Lung (tissue), 12 donors: Measurements from ENCODE around the gene IL4R. TPM values are rescaled to one million over a fixed set of nuclear protein-coding genes. Genes with fewer than 3 reads are reported as not detected.
A peak's percentile ranks its signal among the peaks of the same experiment; 100 is the strongest.

ENCODE experiments used
- ATAC-seq: fragments of 200-7000 bp; cut with Tn5 transposase; one replicate; pipeline ENCODE4 v1.9.1; 2020; ENCODE audit warnings: moderate number of reproducible peaks; ENCODE audit not compliant: insufficient read depth, low FRiP score
- DNase-seq, 3 donors: peaks; one replicate each; pipeline ENCODE4 v3.0.0-alpha.2; 2013 to 2017
- H3K27ac ChIP-seq, 2 donors: one replicate each; pipeline ENCODE4 v1.5.1; 2013; ENCODE audit warnings: mild to moderate bottlenecking in 2 of 2, moderate library complexity in 2 of 2, control low read depth in 1 of 2, inconsistent platforms in 1 of 2, low read depth in 1 of 2, low read length in 1 of 2
- H3K27me3 ChIP-seq, 3 donors: one replicate each; pipeline ENCODE4 v1.5.1; 2013; ENCODE audit warnings: low read length in 2 of 3; ENCODE audit not compliant: control insufficient read depth in 3 of 3, insufficient read depth in 3 of 3
- H3K36me3 ChIP-seq, 4 donors: one replicate each; pipeline ENCODE4 v1.5.1; 2013; ENCODE audit warnings: low read length in 4 of 4, mild to moderate bottlenecking in 1 of 4, moderate library complexity in 1 of 4; ENCODE audit not compliant: control insufficient read depth in 4 of 4, insufficient read depth in 4 of 4
- H3K4me1 ChIP-seq, 5 donors: one replicate each; pipeline ENCODE4 v1.5.1; 2013; ENCODE audit warnings: low read length in 5 of 5, mild to moderate bottlenecking in 2 of 5, moderate library complexity in 1 of 5; ENCODE audit not compliant: control insufficient read depth in 5 of 5, insufficient read depth in 5 of 5
- H3K4me3 ChIP-seq: one replicate; pipeline ENCODE4 v1.5.1; 2013; ENCODE audit warnings: mild to moderate bottlenecking, control low read depth, moderate library complexity
- H3K9ac ChIP-seq, 2 donors: one replicate each; pipeline ENCODE4 v1.5.1; 2013; ENCODE audit warnings: low read length in 2 of 2, control low read depth in 1 of 2; ENCODE audit not compliant: insufficient read depth in 1 of 2
- H3K9me3 ChIP-seq, 4 donors: one replicate each; pipeline ENCODE4 v1.5.1; 2013; ENCODE audit warnings: low read length in 3 of 4, mild to moderate bottlenecking in 1 of 4, moderate library complexity in 1 of 4; ENCODE audit not compliant: control insufficient read depth in 4 of 4, insufficient read depth in 3 of 4
- WGBS, 2 donors: extraction: QIAGEN DNeasy Blood & Tissue Kit; methylation state at CpG; one replicate each; pipeline ENCODE4 v1.1.7; 2013; 5-methylcytosine and 5-hydroxymethylcytosine counted together
- polyA plus RNA-seq, 2 donors: library from polyadenylated mRNA; stranded (reverse); fragments of 200-250 nt; gene quantifications; one replicate each; pipeline ENCODE4 v1.2.1, GENCODE V29; 2013
- total RNA-seq, 2 donors: library from RNA; depleted of rRNA in 1 of 2; stranded (reverse); fragments of >200 nt in 1 of 2; gene quantifications; one replicate each; pipeline ENCODE4 v1.2.1, GENCODE V29; 2014 to 2021
- TF ChIP-seq, protein P1 (sequence below): IDR thresholded peaks from 2 replicates; pipeline ENCODE4 v1.5.1; 2012; ENCODE audit warnings: mild to moderate bottlenecking; ENCODE audit errors: control extremely low read depth, extremely low read depth
- donor health status: control.
- donor health status: control.
- donor health status: Bipolar disorder and iron deficiency.
- donor health status: healthy.
- donor health status: DM: yes; HTN: yes; CAD: no.

The IL4R gene
- total and polyA plus RNA-seq, 4 donors: 61.3 to 175 (median 114) TPM

DNA sequence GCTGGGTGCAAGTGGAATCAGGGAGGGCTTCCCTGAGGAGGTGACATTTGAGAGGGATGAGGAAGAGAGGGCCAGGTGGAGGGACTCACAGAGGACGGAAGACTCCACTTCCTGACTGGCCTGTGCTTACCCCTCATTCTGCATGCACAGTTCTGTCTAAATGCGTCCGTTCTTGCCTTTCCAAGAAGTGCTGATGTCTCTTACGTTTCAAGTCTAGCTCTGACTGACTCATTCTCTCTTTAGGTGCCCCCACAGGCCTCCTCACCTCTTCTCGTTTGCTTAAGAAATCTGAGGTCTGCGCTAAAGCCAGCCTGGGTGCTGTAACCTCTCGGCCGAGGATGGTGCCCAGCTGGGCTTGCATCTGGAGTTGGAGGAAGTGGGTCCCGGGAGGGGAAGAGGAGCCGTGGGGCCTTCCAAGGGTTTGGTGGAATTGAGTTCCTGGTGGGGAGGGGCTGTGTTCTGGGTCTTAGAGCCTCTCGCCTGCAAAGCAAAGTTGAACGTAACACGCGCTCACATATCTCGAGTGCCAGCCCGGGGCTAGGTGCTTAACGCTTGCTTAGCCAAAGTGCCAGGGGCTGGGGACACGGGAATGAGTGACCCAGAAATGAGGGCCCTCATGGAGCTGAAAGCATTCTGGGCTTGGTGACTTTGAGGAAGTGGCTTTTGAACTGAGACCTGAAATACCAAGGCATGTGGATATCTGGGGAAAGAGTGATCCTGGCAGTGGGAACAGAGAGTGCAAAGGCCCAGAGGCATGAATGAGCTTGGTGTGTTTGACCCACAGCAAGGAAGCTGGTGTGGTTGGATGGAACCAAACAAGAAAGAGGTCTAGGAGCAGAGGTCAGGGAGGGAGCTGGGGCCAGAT lies 4.8 kb downstream of the IL4R start:
- ATAC-seq: no peak
- H3K9ac ChIP-seq: no peak overlapping the region
- H3K9me3 ChIP-seq: no peaks in the 10 kb centered on the region
- no peaks in the 10 kb centered on the region for H3K27me3 ChIP-seq
- 14 to 16% methylated on average over 18 of the region's 18 CpGs for WGBS, 2 donors
- peak overlapping the region in 1 of 2 donors; percentile 78 for H3K27ac ChIP-seq
- peaks cover 2 to 33% (median 21%) of the 10 kb centered on the region in 5 donors for H3K4me1 ChIP-seq
- peaks cover 0 to 3% (median 0%) of the 10 kb centered on the region in 4 donors for H3K36me3 ChIP-seq
- TF ChIP-seq, protein P1, sequence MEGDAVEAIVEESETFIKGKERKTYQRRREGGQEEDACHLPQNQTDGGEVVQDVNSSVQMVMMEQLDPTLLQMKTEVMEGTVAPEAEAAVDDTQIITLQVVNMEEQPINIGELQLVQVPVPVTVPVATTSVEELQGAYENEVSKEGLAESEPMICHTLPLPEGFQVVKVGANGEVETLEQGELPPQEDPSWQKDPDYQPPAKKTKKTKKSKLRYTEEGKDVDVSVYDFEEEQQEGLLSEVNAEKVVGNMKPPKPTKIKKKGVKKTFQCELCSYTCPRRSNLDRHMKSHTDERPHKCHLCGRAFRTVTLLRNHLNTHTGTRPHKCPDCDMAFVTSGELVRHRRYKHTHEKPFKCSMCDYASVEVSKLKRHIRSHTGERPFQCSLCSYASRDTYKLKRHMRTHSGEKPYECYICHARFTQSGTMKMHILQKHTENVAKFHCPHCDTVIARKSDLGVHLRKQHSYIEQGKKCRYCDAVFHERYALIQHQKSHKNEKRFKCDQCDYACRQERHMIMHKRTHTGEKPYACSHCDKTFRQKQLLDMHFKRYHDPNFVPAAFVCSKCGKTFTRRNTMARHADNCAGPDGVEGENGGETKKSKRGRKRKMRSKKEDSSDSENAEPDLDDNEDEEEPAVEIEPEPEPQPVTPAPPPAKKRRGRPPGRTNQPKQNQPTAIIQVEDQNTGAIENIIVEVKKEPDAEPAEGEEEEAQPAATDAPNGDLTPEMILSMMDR: no peak
- no peak overlapping the region for H3K4me3 ChIP-seq
- DNase-seq: peak; percentile 68 to 78 (median 72)

DNA sequence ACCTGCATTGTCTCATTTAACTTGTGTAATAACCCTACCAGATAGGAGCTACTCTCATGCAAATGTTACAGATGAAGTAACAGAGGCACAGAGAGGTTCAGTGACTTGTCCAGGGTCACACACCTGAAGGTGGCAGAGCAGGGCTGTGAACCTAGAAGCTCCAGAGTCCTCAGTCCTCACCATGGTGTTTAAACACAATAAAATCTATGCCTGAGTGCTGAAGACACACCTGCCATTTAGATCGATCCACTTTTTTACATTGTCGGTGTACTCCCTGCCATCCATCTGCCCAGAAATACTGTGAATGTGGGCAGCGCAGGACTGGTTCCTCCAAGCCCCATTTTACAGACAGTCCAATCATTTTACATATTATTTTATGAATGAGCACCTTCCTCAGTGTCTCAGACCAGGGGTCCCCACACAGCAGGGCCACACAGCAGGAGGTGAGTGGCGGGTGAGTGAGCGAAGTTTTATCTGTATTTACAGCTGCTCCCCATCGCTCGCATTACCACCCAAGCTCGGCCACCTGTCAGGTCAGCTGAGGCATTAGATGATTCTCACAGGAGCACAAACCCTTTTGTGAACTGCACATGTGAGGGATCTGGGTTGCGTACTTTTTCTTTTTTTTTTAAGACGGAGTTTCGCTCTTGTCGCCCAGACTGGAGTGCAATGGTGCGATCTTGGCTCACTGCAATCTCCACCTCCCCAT lies 5.6 kb downstream of the IL4R start:
- peaks cover 0 to 5% (median 0%) of the 10 kb centered on the region in 4 donors for H3K36me3 ChIP-seq
- no peaks in the 10 kb centered on the region for H3K9me3 ChIP-seq
- TF ChIP-seq, protein P1: no peak
- DNase-seq (no peak), ATAC-seq (no peak)
- no peak overlapping the region for H3K9ac ChIP-seq
- H3K4me1 ChIP-seq: peaks cover 2 to 39% (median 21%) of the 10 kb centered on the region in 5 donors
- 92 to 97% methylated on average over 13 of the region's 13 CpGs for WGBS, 2 donors
- H3K4me3 ChIP-seq: no peak overlapping the region
- H3K27me3 ChIP-seq: no peaks in the 10 kb centered on the region
- H3K27ac ChIP-seq: peak overlapping the region in 1 of 2 donors; percentile 78

DNA sequence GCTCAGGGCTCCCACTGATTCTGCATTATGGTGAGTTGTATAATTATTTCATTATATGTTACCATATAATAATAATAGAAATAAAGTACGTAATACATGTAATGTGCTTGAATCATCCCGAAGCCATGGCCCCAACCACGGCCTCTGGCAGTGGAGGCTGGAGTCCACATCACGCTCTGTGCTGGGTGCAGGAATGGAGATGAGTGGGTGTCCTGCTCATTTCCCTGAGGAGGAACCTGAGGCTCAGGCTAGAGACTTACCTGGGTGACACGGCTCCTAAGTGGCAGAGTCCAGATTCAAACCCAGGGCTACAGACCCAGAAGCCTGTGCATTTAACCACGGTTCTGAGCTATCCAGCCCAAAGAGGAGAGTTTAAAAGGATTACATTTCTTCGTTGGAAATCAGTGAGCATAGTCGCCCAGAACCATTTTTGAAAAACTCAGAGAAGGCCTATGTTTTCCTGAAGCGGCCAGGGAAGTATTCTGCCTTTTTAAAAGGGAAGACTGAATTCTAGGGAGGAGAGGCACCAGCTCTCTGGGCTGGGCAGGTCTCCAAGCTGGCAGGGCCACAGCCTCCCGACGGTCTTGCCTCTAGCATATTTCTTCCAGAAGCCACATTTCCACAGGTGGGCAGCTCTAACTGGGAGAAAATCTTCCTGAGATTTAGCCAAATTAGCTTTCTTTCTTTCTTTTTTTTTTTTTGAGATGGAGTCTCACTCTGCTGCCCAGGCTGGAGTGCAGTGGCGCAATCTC lies 6.7 kb downstream of the IL4R start:
- Histone ChIP-seq H3K9me3 (no peaks in the 10 kb centered on the region), H3K36me3 (peaks cover 0 to 5% (median 0%) of the 10 kb centered on the region in 4 donors), H3K4me3 (no peak overlapping the region), H3K4me1 (peaks cover 2 to 42% (median 13%) of the 10 kb centered on the region in 5 donors), H3K27me3 (no peaks in the 10 kb centered on the region), H3K27ac (peak overlapping the region in 1 of 2 donors; percentile 78), H3K9ac (no peak overlapping the region)
- ATAC-seq (no peak), DNase-seq (no peak)
- WGBS, 2 donors: 75 to 87% methylated on average over 12 of the region's 12 CpGs
- TF ChIP-seq, protein P1: no peak
